OCI-LY7 (cell line): ENCODE data around the gene DGAT2.

Experiments used
- CTCF ChIP-seq: fragments of 200-600 bp; sonication (generic); conservative IDR thresholded peaks from 2 replicates; pipeline ENCODE4 v1.5.1; 2014; ENCODE audit warnings: mild to moderate bottlenecking, antibody characterized with exemption, low read length, moderate library complexity, mixed read lengths
- EZH2phosphoT487 ChIP-seq: fragments of 200-600 bp; sonication (generic); IDR thresholded peaks from 2 replicates; pipeline ENCODE4 v1.6.1; 2018; ENCODE audit warnings: low read depth, borderline replicate concordance, mild to moderate bottlenecking, mixed run types, antibody characterized with exemption, low read length, moderate library complexity, mixed read lengths

GRCh38 chr11:75765116-75765515 lies 3.5 kb upstream of the DGAT2 start:
- TF ChIP-seq CTCF (no peak), EZH2phosphoT487 (no peak)
